ENCODE measurements around the gene HEBP1.

HEBP1 gene

GRCh38 chr12:13005649-13006048, 5.6 kb upstream of the HEBP1 start:
- no peaks in the 10 kb centered on the region for H3K36me3 ChIP-seq
- H3K27me3 ChIP-seq, result peaks cover 10 to 30% (median 24%) of the 10 kb centered on the region in 11 experiments; a peak in 19 of 22 replicates
- no peak overlapping the region for H3K4me2 ChIP-seq
- TF ChIP-seq Cebpa-rat (IDR thresholded peaks at IDR 0.05), result no peak
- H3K4me3 ChIP-seq, result no peak overlapping the region
- peaks cover 11 to 33% (median 13%) of the 10 kb centered on the region in 10 experiments for H3K4me1 ChIP-seq
- no peaks in the 10 kb centered on the region for H3K9me3 ChIP-seq (replicated peaks in 1 of 11)
- H3K27ac ChIP-seq, result no peak overlapping the region
- no peaks in the 10 kb centered on the region for H4K20me1 ChIP-seq
- H3K9ac ChIP-seq, result no peak overlapping the region

GRCh38 chr12:13004986-13005385, 4.9 kb upstream of the HEBP1 start:
- Histone ChIP-seq H3K27ac (no peak overlapping the region), H3K9ac (no peak overlapping the region), H3K4me1 (peaks cover 11 to 33% (median 15%) of the 10 kb centered on the region in 10 experiments), H4K20me1 (no peaks in the 10 kb centered on the region), H3K36me3 (no peaks in the 10 kb centered on the region), H3K9me3 (replicated peaks in 1 of 11) (no peaks in the 10 kb centered on the region), H3K4me2 (peak overlapping the region in 2 of 11 experiments; percentile 20 to 98; a peak in 1 of 22 replicates), H3K27me3 (peaks cover 10 to 34% (median 28%) of the 10 kb centered on the region in 11 experiments; a peak in 19 of 22 replicates), H3K4me3 (no peak overlapping the region)
- no peak for TF ChIP-seq Cebpa-rat (IDR thresholded peaks at IDR 0.05)

- Histone ChIP-seq H3K4me1 (peaks cover 15 to 36% (median 20%) of the 10 kb centered on the region in 10 experiments), H3K9me3 (replicated peaks in 1 of 11) (no peaks in the 10 kb centered on the region), H3K4me2 (peak overlapping the region in 2 of 11 experiments; percentile 34 to 98; a peak in 3 of 22 replicates), H3K4me3 (no peak overlapping the region), H4K20me1 (no peaks in the 10 kb centered on the region), H3K9ac (no peak overlapping the region), H3K27me3 (peaks cover 10 to 34% (median 28%) of the 10 kb centered on the region in 11 experiments; a peak in 19 of 22 replicates), H3K36me3 (no peaks in the 10 kb centered on the region), H3K27ac (no peak overlapping the region)
- no peak for TF ChIP-seq Cebpa-rat (IDR thresholded peaks at IDR 0.05)
Measured at GRCh38 chr12:13004361-13004760, 4.3 kb upstream of the HEBP1 start.

GRCh38 chr12:13002301-13003097, 2.4 kb upstream of the HEBP1 start:
- no peak for TF ChIP-seq Cebpa-rat (IDR thresholded peaks at IDR 0.05)
- H3K4me1 ChIP-seq, result peaks cover 21 to 54% (median 33%) of the 10 kb centered on the region in 10 experiments
- H4K20me1 ChIP-seq, result peaks cover 0 to 6% (median 0%) of the 10 kb centered on the region in 11 experiments; a peak in 1 of 22 replicates
- H3K36me3 ChIP-seq, result no peaks in the 10 kb centered on the region
- H3K4me2 ChIP-seq, result peak overlapping the region; percentile 90 to 100 (median 98)
- H3K9ac ChIP-seq, result peak overlapping the region in 2 of 11 experiments; percentile 90 to 94; a peak in 2 of 22 replicates
- H3K27ac ChIP-seq, result peak overlapping the region in 1 of 11 experiments; percentile 91; a peak in 1 of 22 replicates
- H3K4me3 ChIP-seq, result peak overlapping the region in 7 of 10 experiments; percentile 70 to 82 (median 79); a peak in 9 of 20 replicates
- peaks cover 10 to 34% (median 28%) of the 10 kb centered on the region in 11 experiments; a peak in 19 of 22 replicates for H3K27me3 ChIP-seq
- no peaks in the 10 kb centered on the region for H3K9me3 ChIP-seq (replicated peaks in 1 of 11)

- no peak for TF ChIP-seq Cebpa-rat (IDR thresholded peaks at IDR 0.05)
- H3K9me3 ChIP-seq (replicated peaks in 1 of 11), result no peaks in the 10 kb centered on the region
- peaks cover 21 to 62% (median 39%) of the 10 kb centered on the region in 10 experiments for H3K4me1 ChIP-seq
- H3K27ac ChIP-seq, result peak overlapping the region in 10 of 11 experiments; percentile 79 to 94 (median 86); a peak in 19 of 22 replicates
- peaks cover 0 to 11% (median 0%) of the 10 kb centered on the region in 11 experiments; a peak in 1 of 22 replicates for H4K20me1 ChIP-seq
- no peaks in the 10 kb centered on the region for H3K36me3 ChIP-seq
- H3K9ac ChIP-seq, result peak overlapping the region; percentile 80 to 94 (median 87)
- H3K27me3 ChIP-seq, result peaks cover 10 to 34% (median 28%) of the 10 kb centered on the region in 11 experiments; a peak in 19 of 22 replicates
- peak overlapping the region; percentile 90 to 100 (median 98) for H3K4me2 ChIP-seq
- H3K4me3 ChIP-seq, result peak overlapping the region; percentile 61 to 82 (median 76)
Measured at GRCh38 chr12:13001775-13002040, 1.6 kb upstream of the HEBP1 start.

GRCh38 chr12:13000925-13001774, 1.1 kb upstream of the HEBP1 start:
- Histone ChIP-seq H3K9me3 (replicated peaks in 1 of 11) (no peaks in the 10 kb centered on the region), H3K27ac (peak overlapping the region; percentile 73 to 94 (median 83)), H3K27me3 (peaks cover 10 to 34% (median 28%) of the 10 kb centered on the region in 11 experiments; a peak in 19 of 22 replicates), H3K4me1 (peaks cover 21 to 65% (median 39%) of the 10 kb centered on the region in 10 experiments), H3K36me3 (no peaks in the 10 kb centered on the region), H4K20me1 (peaks cover 0 to 11% (median 0%) of the 10 kb centered on the region in 11 experiments; a peak in 1 of 22 replicates), H3K4me3 (peak overlapping the region; percentile 61 to 82 (median 76)), H3K4me2 (peak overlapping the region; percentile 90 to 100 (median 98)), H3K9ac (peak overlapping the region; percentile 80 to 94 (median 87))
- no peak for TF ChIP-seq Cebpa-rat (IDR thresholded peaks at IDR 0.05)

- Histone ChIP-seq H3K9ac (peak overlapping the region; percentile 80 to 94 (median 87)), H4K20me1 (peaks cover 0 to 11% (median 0%) of the 10 kb centered on the region in 11 experiments; a peak in 1 of 22 replicates), H3K36me3 (0 out of 22 replicates have a peak, but pooled peaks cover 0 to 3% (median 0%) of the 10 kb centered on the region in 11 experiments), H3K4me2 (peak overlapping the region; percentile 90 to 100 (median 98)), H3K4me1 (peaks cover 21 to 71% (median 39%) of the 10 kb centered on the region in 10 experiments), H3K27ac (peak overlapping the region; percentile 73 to 94 (median 83)), H3K9me3 (replicated peaks in 1 of 11) (no peaks in the 10 kb centered on the region), H3K4me3 (peak overlapping the region; percentile 61 to 82 (median 76)), H3K27me3 (peaks cover 10 to 34% (median 28%) of the 10 kb centered on the region in 11 experiments; a peak in 19 of 22 replicates)
- TF ChIP-seq Cebpa-rat (IDR thresholded peaks at IDR 0.05), result no peak
Measured at GRCh38 chr12:13000616-13000924, 505 bp upstream of the HEBP1 start.

GRCh38 chr12:12999271-12999958, 650 bp downstream of the HEBP1 start:
- peak overlapping the region; percentile 89 to 100 (median 97) for H3K4me2 ChIP-seq
- TF ChIP-seq Cebpa-rat (IDR thresholded peaks at IDR 0.05), result peak in 2 of 11 experiments; percentile 13 to 21; a peak in 1 of 22 replicates
- H3K9ac ChIP-seq, result peak overlapping the region; percentile 83 to 91 (median 87)
- peak overlapping the region; percentile 61 to 82 (median 76) for H3K4me3 ChIP-seq
- peaks cover 0 to 12% (median 0%) of the 10 kb centered on the region in 11 experiments; a peak in 1 of 22 replicates for H3K36me3 ChIP-seq
- peak overlapping the region; percentile 51 to 91 (median 78); a peak in 21 of 22 replicates for H3K27ac ChIP-seq
- peaks cover 21 to 75% (median 43%) of the 10 kb centered on the region in 10 experiments for H3K4me1 ChIP-seq
- no peaks in the 10 kb centered on the region for H3K9me3 ChIP-seq (replicated peaks in 1 of 11)
- peaks cover 10 to 34% (median 28%) of the 10 kb centered on the region in 11 experiments; a peak in 19 of 22 replicates for H3K27me3 ChIP-seq
- peaks cover 0 to 11% (median 0%) of the 10 kb centered on the region in 11 experiments; a peak in 1 of 22 replicates for H4K20me1 ChIP-seq

All from BLaER1 treated with 17β-estradiol and CSF1 and Interleukin-3, amounts not matched to agents 10 nM and 100 nM (cell line).